ENCODE results near the gene FCHSD1.
A peak's percentile ranks its signal among the peaks of the same experiment; 100 is the strongest.

Gene FCHSD1

DNA sequence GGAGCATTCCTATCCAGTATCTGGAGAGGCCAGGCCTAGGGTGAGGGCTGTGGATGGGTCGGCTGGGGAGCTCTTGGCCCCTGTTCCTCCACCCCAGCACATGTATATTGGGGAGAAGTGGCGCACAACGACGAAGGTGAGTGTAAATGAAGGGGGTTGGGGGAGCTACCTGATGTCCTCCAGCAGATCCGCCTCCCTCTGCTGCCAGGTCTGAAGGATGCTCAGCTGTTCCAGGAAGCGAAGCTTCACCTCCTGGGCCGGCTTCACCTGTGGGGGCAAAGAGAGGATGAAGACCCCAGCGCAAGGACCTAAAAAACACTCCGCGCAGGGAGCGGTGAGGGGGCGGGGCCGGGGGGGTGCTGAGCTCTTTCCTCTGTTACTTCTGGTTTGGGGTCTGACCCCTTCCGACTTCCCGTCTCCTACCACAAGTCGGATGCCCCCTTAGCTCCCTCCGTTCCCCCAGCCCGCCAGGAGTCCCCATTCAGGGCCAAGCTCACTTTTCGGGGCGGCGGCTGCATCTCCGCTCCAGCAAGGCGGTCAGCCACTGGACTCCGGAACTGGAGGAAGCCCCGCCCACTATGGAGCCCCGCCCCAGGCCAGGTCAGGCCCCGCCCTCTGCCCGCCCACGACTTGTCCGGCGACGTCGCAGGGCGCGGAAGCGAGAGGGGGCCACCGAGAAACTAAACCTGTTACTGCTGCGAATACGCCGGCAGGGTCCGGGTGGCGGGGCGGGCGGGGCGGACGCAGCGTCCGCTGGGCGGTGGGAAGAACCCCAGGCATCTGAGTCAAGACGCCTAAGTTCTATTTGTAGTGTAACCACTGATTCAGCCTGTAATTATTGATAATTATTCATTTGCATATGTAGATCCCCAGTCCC, at the start of gene FCHSD1:
TSS of gene FCHSD1 (minus strand) at position 568 of the 877 bp plus-strand sequence. CDS start at position 518, 50 bp downstream.
- DNase-seq, result peak in 13 of 14 donors; percentile 6 to 86 (median 72)

DNA sequence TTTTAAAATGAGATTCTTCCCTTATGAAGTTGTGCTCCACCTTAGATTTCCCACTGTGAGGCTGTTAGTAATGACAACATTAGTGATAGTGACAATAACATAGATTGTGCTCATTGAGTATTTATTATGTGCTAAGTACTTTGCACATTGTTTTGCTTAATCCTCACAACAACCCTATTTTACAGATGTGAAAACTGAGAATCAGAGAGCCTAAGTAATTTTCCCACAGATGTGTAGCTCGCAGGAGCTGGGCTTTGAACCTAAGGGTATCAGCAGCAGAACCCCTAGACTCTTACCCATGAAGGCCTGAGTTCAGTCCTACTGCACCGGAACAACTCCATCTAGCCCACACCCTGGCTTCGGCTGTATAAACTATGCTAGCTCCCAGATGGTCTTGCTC, 46.4 kb upstream of the FCHSD1 start:
- no peak for DNase-seq

DNA sequence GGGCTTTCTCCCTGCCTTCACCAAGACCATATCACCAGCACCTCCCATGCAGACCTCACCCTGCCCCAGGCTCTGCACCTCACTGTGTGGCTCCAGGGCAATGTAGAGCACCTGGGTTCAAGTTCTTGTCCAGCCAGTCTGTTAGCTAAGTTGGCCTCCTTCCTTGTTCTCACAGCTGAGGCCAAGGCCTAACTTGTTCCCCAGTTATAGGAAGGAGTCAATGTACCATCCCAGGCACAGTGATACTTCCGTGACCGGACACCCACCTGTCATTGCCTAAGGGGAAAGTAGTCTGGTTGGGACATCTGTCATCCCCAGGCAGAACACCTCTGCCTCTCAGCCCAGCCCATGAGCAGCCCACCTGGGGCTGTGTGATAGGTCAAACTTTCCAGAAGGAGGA, 45.2 kb upstream of the FCHSD1 start:
- DNase-seq, result no peak

DNA sequence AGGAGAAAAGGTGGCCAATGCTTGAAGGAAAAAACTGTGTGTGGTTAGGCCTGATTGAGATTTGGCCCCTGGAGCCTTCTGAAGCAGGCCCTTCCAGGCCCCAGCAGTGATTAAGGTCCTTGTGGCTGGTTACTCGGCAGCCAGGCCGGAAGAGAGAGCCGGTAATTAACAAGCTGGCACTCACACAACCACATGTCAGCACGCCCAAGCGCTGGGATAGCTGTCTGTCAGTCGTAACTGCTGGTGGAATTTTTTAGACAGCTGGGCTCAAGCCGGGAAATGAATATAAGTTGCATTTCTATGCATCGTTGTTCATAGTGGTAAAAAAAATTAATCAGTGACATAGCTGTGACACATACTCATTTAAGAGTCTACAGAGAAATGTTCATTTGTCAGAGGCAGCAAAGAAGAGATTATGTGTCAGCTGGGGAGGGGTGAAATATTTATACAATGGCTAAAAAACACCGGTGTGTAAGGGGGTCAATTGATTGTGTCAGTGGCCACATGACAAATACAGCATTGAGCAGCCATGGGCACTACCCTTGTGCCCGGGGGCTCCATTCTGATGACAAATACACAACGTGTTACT, 44.5 kb upstream of the FCHSD1 start:
- peak in 2 of 14 donors; percentile 12 to 17 for DNase-seq

DNA sequence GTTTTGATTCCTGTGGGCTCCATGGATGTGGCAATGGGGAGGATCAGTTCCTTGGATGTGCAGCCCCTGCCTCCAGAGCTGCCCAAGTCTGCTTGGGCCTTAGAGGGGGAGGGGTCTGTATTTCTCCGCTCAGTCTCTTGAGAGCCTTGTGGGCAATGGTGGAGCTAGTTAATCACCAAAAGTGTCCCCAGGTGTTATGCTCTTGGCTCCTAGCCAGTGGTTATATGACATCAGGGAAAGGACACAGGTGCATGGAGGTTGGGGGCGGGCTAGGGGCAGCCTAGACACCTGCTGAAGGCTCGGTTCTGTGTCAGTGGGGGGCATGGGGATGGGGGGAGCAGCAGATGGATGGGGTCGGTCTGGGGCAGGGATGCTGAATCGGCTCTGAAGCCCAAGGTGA, 43.3 kb upstream of the FCHSD1 start:
- DNase-seq, result no peak

DNA sequence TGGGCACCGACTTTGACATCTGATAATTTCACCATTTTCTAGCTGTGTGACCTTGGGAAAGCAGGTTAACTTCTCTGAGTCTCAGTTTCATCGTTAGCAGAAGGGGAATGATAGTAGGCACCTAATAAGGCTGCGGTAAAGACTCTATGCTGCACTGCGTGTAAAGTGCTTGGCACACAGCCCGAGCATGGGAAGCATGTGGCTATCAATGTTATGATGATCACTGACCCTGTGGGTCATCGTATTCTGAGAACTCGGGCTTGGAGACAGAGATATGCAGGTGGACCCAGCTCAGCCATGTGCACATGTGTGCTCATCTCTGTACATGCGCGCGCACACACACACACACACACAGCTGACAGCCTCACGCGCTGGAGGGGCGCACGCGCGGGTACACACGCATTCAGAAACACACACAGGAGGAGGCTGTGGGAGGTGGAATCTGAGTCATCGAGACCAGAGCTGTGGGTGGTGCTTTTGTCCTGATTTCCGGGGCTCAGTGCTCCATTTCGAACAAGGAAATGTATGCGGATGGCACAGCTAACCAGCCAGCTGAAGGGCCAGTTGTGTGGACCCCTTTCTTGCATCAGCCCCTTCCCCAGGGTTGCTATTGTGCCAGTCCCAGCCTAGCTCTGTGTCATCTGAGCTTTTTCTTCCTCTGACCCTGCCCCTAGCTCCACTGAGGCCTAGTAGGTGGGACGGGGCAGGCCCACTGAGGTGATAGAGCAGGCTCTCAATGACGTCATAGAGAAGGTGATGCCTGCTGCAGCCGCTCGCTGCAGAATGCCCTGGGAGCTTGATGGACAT, 41.9 kb upstream of the FCHSD1 start:
- no peak for DNase-seq

DNA sequence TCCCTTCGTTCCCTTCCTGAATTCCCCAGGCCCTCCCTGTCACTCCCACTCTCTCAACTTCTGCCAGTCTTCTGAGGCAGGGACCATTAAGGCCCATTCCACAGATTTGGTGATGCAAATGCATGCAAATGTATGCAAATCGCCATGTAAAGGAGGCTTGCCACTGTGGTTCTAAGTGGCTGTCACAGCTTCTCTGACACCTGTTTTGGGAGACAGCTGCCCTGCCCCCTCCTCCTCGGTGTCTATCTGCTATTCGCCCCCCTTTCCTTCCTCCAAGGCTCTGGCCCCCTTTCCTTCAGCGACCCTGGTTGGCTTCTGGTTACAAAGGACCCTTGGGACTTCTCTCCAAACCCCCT, 41.3 kb upstream of the FCHSD1 start:
- no peak for DNase-seq

DNA sequence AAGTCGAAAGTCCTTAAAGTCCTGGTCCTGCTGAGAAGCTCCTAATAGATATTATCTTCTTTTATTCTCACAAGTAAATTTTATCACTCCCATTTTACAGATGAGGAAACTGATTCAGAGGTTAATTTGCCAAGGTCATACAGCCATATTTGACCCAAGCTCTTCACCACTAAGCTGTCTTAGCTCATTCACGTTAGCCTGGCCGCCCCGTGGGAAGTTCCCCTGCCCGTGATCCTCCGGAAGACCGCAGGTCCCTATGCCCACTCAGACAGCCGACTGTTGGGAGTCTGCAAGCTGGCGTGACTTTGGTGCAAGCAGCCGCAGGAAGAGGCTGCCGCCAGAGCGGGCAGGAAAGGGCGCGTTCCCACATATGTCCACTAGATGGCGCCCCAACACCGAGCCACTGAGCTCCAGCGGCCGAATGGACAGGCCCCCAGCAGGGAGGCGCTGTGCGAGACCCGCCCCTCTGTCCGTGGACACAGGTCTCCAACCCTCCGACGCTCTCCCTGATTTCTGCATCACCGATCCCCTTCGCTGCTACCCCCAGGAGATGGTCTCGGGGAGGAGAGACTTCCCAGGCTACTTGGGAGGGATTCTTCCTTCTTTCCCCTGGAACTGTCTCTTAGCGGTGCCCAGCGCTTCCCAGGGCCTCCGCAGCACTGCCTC, 40.8 kb upstream of the FCHSD1 start:
- peak; percentile 14 to 85 (median 74) for DNase-seq

DNA sequence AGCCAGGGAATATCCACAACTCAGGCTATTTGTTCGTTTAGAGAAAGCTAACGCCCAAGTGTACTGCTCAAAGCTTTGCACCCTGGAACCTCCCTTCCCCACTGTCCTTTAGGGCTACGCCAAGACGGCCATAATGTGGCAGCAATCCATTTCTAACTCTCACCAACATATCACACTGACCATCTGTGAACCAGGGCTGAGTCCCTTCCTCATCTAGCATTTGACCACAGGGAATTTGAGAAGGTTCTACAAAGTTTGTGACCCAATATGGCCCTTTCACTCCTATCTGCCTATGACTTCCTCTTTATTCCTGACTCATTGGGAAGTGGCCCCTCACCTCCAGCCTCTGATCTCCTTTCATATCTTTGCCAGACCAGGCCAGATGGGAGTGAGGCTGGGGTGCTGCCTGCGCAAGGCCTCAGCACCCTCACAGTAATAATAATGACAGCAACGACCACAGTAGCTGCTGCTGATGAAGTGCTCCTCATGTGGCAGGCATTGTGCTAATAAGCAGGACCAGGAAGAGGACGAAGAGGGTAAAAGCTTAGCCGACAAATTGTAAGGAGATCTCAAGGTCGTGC, 40.2 kb upstream of the FCHSD1 start:
- DNase-seq, result no peak

DNA sequence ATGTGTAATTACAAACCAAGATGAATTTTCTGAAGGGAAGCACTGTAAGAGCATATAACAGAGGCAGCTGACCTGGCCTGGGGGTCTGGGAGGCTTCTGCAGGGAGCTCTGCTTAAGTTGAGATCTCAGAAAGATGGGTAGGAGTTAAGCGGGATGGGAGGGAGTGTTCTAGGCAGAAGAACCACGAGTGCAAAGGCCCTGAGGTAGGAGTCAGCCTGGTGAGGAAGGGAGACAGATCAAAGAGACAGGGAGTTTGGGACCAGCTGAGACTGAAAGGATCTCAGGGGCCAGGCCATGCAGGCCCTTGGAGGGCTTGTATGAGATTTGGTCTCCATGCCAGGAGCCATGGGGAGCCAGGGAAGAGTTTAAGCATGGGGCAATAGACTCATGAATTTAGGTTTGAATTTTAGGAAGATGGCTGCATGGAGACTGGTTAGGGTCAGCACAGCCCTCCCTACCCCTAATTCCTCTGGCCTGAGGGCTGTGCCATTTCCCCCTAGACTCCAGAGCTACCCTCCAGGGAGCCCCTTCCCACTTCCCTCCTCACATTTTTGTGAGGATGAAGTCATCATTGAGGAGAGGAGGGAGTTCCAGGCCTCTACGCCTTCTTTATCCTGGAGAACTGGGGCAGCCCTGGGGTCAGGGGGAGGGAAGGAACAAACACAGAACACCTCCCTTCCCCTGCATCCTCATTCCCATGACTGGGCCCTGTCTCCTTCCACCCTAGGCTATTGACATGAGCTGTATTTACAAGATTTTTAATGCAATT, 35.6 kb upstream of the FCHSD1 start:
- no peak for DNase-seq

DNA sequence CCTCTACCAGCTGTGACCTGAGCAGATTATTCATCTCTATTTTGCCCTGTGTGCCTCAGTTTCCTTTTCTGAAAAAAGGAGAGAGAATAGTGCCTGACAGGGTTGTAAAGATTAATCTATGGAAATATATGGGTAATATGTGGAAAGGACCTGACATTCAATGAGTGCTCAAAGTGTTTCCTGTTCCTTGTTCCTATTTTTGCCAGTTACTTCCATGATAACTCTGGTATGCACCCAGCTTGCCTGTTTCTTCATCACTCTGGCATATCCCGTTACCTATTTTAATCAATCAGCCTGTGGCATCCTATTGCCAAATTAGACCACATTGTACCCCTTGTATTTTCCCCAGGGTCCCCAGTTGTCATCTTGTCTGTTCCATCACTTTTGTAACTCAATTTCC, 34.4 kb upstream of the FCHSD1 start:
- no peak for DNase-seq

DNA sequence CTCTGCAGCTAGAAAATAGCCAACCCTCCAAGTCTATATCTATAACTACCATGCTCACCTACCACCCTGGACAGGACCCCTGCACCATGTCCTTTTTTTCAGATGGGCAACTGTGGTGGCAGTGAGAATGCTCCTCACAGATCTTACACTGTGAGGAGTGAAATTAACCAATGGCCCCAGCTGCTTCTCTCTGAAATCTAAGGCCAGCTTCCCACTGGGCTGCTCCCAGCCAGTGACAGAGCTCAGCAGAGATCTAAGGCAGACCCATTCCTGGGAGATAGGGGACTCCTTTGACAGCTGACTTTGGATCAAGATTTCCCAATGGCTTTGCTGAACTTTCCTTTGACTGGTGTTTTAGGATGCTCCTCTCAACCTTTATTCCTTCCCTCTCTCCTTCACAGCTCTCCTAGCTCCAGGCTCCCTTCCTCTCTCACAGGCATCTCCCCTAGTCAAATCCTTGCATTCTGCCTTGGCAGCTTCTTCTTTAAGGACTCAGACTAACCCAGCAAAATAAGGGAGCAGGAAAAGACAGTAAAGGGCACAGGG, 32.5 kb upstream of the FCHSD1 start:
- no peak for DNase-seq

DNA sequence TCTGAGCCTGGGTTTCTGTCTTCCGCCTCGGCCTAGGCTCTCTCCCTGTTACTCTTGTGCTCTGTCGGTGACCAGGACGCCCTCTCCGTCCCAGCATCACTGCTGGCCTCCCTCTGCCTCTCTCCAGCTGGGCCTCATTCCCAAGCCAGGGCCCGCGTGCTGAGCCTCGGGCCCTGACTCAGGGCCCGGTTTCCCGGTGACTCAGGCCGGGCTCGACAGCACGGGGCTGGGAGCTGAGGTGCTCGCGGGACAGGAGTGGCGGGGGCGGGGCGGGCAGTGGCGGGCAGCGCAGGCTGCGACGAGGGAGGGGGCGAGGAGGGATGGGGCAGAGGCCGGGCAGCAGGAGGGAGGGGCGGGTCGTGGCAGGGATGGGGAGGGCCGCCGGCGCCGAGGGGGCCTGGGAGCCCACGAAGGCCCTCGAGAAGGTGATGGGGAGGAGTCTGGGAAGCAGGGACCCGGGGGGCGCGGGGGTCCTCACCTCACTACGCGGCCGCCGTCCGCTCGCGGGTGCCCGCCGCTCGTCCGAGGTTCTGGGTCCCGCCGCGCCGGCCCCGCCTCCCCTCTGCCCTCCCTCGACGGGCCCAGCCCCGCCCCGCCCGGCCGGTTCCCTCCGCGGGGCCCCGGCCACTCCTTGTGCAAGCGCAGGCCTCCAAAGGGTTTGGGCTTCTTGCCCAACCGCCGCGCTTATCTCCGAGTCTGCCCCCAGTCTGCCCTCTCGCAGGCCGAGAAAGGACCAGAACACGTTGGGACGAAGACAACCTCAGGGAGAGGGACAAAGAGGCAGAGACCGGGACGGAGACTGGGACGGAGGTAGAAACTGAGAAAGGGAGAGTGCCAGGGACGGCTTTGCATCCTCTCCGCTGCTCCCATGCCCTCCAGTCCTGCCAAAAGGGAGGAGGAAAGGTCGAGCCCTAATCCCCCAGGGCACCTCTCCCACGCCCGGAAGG, 30.8 kb upstream of the FCHSD1 start, which contains the start of gene ARAP3:
TSS of gene ARAP3 (minus strand) at position 536 of the 947 bp plus-strand sequence. CDS start 1,744 bp downstream, outside the sequence.
- peak in 8 of 14 donors; percentile 15 to 62 (median 32) for DNase-seq

DNA sequence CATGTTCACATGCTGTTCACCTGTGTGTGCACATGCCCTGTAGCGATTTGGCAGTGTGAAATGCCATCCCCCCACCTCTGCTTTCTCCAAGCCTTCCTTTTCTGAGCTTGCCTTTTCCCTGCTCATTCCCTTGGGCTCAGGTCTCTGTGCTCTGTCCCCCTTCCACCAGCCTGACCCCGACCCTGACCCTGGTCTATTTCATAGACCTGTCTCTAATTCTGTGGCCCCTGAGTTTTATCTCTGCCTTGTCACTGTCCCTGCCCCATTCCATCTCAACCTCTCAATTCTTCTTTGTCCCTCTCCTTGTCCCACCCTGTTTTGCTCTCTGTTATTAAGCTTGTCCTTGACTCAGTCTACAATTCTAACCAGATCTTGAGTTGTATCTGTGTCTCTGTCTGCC, 30.1 kb upstream of the FCHSD1 start:
- no peak for DNase-seq

DNA sequence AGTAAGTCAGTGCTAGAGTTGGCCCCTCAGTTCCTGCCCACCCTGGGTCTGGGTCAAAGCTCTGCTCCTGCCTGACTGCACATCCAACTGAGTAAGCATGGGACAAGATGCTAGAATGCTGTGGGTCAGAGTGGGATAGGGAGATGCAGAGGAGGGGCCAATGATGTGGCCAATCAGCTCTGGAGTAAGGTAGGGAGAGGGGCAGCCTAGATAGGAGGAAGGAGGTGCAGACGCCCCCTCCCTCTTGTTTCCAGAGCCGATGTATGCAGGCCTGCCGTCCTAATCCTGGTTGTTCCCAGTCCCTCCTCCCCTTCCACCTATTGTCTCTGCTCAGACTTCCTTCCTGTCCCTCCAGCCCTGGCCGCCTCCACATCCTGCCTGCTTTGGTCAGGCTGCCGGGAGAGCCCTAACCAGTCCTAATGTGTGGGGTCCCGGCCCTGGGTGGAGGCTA, 29.6 kb upstream of the FCHSD1 start:
- DNase-seq, result no peak

DNA sequence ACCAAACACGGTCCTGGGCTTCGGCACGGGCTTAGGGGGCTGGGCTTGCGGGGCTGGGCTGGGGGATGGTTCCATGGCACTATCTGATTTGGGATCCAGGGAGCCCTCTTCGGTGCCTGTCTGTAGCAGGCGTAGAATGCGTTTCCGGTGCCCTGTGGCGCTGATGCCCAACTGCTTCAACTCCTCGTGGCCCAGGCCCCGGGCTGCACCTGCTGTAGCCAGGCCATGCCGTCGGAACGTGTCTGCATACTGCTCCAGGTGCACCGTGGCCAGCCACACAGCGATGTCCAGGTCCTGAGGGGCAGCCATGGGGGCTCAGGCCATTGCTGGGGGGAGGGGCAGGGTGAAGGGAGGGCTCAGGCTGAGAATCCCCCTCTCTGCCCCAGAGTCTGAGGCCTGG, 29.0 kb upstream of the FCHSD1 start:
- DNase-seq, result no peak

DNA sequence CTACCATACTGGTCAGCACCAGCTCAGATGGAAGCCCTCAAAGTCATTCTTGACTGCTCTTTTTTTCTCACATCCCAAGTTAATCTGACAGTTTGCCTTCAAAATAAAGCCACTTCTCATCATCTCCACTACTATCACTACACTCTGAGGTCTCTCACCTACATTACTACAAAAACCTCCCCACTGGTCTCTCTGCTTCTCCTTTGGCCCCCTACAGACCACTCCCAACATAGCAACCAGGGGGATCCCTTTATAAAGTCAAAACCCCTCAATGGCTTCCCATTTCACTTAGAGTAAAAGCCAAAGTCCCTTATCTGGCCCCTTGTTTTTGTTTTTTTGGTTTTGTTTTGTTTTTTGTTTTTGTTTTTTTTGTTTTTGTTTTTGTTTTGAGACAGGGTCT, 26.2 kb upstream of the FCHSD1 start:
- no peak for DNase-seq

DNA sequence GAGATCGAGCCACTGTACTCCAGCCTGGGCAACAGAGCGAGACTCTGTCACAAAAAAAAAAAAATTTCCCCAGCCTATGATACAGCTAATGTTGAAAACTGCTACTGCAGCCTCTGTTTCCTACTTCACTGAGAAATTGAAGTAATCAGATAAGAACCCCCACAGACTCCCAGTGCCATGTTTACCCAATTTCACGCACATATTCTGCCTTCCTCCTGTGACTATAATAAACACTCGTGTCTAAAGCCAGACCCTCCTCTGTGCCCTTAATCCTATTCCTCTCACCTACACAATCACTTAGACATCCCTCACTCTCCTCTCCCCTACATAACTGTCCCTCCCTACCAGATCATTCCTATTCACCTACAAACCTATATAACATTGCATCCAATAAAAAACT, 24.5 kb upstream of the FCHSD1 start:
- no peak for DNase-seq

DNA sequence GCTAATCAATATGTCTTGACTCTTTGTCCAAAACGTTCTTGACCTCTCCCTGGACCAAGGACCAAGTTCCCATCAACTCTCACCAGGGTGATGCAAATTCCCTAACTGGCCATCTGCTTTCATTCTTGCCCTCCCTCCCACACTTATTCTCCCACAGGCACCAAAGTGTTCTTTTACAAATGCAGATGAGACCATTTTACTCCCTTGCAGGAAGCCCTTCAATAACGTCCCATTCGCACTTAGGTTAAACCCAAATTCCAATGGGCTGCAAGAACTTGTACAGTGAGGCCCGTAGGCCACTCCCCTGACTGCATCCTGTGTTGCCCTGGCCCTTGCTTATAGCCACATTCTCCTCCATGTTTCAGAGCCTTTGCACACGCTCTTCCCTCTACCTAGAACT, 23.5 kb upstream of the FCHSD1 start:
- DNase-seq, result no peak

Data from C1 segment of cervical spinal cord (tissue), 14 donors.